NOMO-1 treated with DMSO at 0.1 percent for 48 hours (cell line): Measurements from ENCODE around the gene HYAL1.
A peak's percentile ranks its signal among the peaks of the same experiment; 100 is the strongest.
"Not testable (repeated sequence)": the region's sequence is repeated elsewhere in the genome, so short reads cannot be mapped to it uniquely, and the experiment has no call there.

Source experiments
- DNase-seq: peaks from one replicate; lab custom pipeline; 2025; ENCODE audit not compliant: unreplicated experiment; lab: John Stamatoyannopoulos, UW

The HYAL1 gene

DNA sequence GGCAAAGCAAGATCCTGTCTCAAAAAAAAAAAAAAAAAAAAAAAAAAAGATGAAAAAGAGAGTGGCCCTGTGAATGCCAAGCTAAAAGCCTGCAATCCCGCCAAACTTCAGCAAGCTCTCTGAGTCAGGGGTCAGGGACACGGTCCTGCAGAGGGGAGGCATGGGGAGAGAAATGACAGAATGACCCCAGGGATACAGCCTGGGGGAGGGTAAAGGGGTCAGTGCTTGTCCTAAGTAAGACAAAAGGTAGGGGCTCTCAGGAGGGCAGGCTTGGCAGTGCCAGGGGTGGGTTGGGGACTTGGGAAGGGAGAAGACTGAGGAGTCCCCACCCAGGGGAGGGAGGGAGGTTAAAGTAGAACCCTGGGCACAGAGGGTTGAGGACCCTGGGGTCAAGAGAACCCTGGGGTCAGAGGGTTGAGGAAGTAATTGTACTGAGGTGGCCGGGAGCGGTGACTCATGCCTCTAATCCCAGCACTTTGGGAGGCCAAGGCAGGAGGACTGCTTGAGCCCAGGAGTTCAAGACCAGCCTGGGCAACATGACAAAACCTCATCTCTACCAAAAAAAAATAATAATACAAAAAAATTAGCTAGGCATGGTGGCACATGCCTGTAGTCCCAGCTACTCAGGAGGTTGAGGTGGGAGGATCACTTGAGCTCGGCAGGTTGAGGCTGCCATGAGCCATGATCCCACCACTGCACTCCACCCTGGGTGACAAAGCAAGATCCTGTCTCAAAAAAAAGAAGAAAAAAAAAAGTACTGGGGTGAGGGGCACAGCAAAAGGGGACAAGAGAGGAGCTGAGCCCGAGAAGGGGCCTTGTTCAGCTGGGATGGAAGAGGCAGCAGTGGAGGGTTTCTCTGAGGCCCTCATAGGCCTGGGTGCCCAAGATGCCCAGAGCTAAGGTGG is 39.6 kb downstream of the HYAL1 start:
- no peak for DNase-seq

DNA sequence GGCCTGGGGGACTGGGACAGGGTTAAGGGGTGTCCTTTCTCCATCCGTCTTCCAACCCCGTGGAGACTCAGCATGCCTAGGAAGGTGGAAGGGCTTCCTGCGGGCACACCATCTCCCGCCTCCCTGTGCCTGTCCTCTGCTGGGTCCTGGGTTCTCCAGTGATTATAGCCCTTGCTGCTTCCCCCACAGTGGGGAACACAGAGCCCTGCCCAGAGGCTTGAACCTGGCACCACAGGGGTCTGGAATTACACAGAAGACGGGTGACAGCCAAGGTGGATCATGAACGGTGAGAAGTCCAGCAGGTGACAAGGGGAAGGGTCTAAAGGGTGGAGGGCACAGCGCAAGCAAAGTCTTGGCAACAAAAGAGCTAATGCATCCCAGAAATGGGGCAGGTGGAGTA is 40.6 kb downstream of the HYAL1 start:
- no peak for DNase-seq

DNA sequence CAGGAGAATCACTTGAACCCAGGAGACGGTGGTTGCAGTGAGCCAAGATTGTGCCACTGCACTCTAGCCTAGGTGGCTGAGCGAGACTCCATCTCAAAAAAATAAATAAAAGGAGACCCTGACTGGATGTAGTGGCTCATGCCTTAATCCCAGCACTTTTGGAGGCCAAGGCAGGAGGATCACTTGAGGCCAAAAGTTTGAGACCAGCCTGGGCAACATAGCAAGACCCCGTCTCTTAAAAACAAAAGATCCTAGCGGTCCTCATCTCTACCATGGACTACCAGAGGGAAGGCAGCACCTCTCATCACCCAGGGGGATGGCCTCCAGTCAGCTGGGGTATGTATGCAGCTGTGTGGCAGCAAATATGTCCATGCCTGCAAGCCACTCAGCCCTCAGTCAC is 41.2 kb downstream of the HYAL1 start:
- DNase-seq = not testable (repeated sequence)

DNA sequence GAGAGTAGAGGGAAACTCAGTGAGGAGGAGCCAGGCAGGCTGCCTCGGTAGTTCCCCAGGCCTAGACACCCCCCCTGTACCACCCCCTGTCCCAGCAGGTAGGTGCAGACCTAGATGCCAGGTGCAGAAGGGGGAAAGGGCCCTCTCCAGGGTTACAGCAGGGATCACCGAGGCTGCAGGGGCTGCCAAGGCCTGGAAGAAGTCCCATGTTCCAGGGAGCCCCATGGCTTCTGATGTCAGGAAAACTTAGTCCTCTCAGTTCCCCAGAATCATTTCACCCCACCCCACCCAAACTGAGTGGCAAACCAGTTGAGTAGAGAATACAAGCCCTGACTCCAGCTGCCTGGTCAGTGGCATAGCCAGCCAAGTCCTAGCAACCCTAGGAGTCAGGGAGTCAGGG is 41.9 kb downstream of the HYAL1 start:
- DNase-seq = no peak

DNA sequence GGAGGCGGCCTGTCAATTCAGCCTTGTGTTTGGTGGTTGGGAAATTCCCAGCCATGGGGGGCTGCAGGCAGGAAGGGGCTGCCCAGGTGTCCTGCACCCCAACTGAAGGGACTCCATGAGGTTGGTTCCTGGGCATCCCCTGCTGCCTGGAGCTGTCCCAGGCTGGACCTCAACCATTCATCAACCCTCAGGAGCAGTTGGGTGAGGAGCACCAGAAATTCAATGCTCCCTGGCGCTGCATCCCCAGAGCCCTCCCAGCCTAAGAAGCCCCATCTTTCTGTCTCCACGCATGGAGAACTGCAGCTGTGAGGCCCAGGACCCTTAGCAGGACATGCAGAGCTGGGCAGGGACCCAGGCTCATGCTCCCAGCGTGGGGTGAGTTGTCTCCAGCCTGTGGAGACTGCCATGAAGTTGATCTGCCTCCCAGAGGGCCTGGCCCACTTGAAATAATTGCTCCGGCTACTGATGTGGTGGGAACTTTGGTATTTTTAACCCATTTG is 42.4 kb downstream of the HYAL1 start:
- no peak for DNase-seq

DNA sequence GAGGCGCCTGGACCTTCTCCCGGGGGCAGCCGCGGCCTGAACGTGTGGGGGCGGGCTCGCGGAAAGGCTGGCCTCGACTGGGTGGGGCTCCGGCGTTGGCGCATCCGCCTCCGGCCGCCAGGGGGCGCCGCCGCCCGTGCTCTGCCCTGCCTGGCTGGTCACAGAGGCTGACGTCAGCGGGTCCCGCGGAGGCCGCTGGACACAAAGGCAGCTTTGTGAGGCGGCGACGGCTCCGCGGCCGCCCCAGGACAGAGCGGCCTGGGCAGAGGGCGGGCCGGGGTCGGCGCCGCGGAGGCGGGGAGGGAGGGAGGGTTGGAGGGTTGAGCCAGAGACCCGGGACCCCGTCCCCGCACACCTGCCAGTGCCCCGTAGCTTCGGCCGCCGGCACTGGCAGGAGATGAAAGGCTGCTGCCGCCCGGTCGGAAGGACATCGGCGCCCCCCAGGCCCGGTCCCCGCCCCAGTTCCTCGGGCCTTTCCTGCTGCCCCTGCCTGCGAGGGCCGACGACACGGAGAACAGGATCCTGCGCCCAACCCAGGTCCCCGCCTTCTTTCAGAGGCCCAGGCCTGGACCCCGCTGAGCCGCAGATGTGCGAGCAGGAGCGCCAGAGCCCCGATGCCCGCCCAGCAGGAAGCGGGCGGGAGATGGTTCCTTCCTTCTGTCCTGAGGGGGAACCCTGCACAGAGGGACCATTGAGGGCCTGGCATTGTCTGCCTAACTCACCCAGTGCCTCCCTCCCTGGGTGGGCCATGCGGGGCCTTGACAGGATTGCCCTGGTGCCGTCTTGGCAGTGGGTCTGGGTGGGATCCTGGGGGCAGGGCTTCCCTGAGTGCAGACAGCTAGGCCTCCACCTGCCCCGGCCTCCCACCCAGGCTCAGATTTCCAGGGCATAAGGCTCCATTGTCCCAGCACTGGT is 43.1 kb downstream of the HYAL1 start:
- DNase-seq = peak; percentile 70

DNA sequence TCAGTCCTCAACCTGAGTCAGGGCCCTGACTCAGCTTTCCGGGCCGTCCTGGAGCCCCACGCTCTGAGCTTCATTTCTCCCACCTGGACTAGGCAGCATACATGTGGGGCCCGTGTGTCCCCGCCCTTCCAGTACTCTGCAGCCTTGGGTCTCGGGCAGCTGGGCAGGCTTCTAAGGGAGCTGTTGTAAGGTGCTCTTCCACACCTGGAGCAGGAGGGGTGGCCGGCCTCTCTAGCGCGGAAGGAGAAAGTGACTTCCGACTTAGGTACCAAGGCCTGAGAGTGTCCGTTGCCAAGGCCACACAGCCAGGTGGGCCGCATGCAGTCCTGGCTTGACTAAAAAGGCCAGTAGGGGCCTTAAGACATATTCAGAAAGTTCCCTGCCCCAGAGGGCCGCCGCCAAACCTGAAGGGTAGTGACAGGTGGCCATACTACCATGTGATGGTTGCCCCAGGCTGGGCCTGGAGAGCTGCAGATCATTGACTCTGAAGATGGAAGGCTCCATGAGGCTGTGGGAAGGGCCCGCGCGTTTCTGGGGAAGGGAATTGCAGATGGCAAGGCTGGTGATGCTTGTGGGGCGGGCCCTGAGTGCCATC is 43.8 kb downstream of the HYAL1 start:
- DNase-seq = no peak

DNA sequence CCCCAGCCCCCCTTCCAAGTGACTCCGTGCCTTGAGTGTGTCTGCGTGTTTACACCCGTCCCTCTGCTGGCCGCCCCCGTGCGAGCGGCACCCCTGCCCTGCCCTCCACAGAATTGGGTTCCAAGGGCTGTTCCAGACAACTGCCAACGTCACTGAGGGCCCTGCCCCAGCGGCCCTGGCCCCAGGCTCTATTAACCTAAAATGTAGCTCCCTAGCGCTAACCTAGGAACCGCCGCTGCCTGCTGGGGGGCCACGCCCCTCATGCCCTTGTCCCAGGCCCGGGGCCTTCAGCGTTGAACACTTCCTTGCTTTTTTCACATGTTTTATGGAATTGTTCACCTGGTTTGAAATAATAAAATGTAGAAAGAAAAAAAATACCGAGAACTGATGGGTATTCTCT is 44.4 kb downstream of the HYAL1 start:
- DNase-seq = no peak

DNA sequence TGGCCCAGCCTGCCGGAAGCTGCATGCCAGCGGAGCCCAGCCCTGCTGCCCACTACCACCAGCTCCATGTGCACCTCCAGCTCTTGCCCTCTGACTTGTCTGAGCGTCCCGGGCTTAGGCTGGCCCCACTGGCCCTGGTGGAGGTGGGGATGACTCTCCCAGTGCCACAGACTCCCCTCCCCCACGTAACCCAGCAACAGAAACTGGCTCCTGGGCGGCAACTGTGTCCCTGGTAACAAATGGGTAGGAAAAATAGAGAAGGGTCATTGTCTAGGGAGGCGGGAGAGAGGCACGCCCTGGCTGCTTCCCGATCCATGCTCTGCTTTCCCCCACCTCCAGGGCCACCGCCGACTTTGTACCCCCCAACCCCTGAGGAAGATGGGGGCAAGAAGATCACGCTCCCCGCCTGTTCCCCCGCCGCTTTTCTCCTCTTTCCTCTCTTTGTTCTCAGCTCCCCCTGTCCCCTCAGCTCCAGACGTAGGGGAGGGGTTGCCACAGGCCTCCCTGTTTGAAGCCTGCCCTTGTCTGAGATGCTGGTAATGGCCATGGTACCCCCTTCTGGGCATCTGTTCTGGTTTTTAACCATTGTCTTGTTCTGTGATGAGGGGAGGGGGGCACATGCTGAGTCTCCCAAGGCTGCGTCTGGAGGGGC is 45.2 kb downstream of the HYAL1 start:
- DNase-seq = no peak

DNA sequence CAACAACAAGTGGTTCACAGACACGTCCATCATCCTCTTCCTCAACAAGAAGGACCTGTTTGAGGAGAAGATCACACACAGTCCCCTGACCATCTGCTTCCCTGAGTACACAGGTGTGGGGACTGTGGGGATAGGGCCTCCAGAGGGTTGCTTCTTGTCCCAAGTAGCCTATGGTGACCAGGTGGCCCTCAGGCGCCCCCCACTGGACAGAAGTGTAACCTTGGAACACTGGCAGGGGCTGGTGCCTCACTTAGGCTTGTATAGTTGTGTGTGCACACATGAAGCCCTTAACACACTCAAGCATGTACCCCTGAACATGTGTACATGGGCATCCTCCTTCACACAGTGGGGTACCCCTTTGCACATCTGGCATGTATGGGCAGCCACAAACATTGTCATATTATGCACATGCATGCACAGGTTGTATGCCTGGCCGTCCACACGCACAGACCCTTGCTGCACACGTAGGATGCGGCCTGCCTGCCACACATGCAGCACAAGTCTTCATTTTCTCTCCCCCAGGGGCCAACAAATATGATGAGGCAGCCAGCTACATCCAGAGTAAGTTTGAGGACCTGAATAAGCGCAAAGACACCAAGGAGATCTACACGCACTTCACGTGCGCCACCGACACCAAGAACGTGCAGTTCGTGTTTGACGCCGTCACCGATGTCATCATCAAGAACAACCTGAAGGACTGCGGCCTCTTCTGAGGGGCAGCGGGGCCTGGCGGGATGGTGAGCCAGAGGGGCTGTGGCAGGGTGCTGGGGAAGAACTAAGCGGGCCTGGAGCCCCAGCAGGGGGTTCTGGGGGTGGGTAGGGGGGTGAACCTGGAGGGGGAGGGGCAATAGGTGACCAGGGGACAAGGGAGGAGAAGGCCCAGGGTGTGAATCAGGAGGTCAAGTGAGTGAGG is 46.1 kb downstream of the HYAL1 start:
- peak; percentile 12 for DNase-seq

DNA sequence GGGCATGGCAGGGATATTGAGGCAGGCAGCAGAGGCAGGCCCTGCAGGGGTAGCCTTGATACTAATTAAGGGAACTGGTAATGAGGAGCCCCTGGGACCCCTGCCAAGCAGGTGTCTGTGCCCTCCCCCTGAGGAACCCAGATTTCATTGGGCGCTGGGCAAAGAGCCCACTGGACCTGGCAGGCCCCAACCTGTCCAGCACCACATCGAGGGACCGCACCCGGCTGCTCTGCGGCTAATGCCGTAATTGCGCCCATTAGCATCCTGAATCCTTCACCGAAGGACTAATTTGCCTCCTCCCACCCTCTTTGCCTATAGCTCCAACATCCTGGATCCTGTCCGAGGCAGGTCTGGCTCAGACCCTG is 48.1 kb downstream of the HYAL1 start:
- DNase-seq = no peak

DNA sequence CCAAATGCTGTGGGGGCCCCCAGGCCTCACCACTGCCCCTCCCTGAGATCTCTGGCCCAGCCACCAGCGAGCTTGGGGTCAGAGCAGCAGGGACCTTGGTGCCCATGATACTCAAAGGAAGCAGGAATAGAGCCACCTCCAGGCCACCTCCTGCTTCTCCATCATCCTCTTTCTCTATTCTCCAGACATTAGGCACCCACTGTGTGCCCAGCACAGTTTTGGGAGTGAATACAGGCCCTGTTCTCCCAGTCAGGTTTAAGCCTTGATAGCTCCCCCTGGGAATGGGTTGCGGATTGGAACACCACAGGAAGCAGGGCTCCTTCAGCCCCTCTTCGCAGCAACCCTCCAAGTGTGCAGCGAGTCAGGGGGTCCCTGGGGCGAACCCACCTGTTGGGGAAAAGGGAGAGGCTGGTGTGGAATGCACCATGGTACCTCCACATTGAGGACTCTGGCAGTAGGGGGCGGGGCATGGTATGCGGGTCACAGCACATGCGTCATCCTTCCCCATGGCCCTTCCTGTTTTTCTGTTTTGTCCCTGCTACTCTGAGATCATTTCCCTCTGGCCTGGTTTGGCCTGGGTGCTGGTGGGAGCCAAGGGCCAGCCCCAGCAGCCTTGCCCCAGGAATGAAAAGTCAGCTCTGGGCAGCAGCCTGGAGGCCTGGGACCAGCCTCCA is 48.7 kb downstream of the HYAL1 start:
- DNase-seq = peak; percentile 59

DNA sequence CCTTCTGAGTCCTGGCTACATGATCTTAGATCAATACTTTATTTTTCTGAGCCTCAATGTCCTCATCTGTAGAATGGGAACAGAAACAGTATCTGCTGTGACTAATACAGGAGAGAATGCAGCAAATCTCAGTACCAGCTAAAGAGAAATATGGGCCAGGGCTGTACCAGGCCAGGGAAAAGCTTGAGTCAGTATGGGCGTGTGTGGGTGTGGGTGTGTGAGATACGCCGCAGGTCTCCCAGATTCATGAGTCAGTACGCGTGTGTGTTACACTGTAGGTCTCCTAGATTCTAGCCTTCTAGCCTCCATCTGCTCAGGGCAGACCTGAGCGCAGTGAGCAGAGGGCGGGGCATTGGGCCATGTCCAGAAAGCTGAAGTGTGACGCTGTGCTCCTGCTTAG is 52.2 kb downstream of the HYAL1 start:
- DNase-seq = no peak

DNA sequence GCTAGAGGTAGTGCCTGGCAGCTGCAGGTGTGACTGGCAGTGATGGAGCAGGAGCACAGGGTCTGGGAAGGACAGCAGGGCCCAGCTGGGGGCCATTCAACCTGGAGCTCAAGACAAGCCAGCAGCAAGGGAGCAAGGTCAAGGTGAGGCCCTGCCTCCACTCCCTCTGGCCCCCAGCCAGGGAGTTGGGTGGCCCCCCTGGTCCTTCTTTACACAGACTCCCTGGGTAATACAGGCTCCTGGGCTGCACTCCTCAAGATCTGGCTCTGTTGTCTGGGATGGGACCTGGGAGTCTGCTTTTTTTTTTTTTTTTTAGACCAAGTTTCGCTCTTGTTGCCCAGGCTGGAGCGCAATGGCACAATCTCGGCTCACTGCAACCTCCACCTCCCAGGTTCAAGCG is 52.9 kb downstream of the HYAL1 start:
- no peak for DNase-seq
